Activated CD8-positive, alpha-beta T cell treated with anti-CD3 and anti-CD28 coated beads for 36 hours (primary cell): ENCODE data around the gene PIK3C2A. TPM values are rescaled to one million over a fixed set of nuclear protein-coding genes. Genes with fewer than 3 reads are reported as not detected.

Experiments
- ATAC-seq: fragments of 200-7000 bp; cut with Tn5 transposase; one replicate; pipeline ENCODE4 v1.10.0; 2021; ENCODE audit warnings: mild to moderate bottlenecking, moderate library complexity
- CTCF ChIA-PET: fragments of 350-600 bp; sonication (Branson Sonifier 250); formaldehyde crosslinking; loops from one replicate; lab custom pipeline; 2021; ENCODE audit warnings: antibody characterized with exemption; lab: Charles Lee
- POLR2A ChIA-PET: fragments of 350-600 bp; sonication (Branson Sonifier 250); formaldehyde crosslinking; loops from one replicate; lab custom pipeline; 2021; ENCODE audit warnings: antibody characterized with exemption; lab: Charles Lee
- DNase-seq: peaks from one replicate; pipeline ENCODE4 v3.0.0-alpha.2; 2020
- H3K27ac Mint-ChIP-seq: one replicate; pipeline ENCODE4 v1.8.0; 2021; ENCODE audit warnings: mild to moderate bottlenecking, mixed read lengths
- H3K27me3 Mint-ChIP-seq: one replicate; pipeline ENCODE4 v1.8.0; 2021; ENCODE audit warnings: mixed read lengths
- H3K36me3 Mint-ChIP-seq: one replicate; pipeline ENCODE4 v1.8.0; 2021; ENCODE audit warnings: low read depth, mixed read lengths
- H3K4me1 Mint-ChIP-seq: one replicate; pipeline ENCODE4 v1.8.0; 2021; ENCODE audit warnings: low read depth, mixed read lengths
- H3K4me3 Mint-ChIP-seq: one replicate; pipeline ENCODE4 v1.8.0; 2021; ENCODE audit warnings: mild to moderate bottlenecking, moderate library complexity, mixed read lengths
- H3K9me3 Mint-ChIP-seq: one replicate; pipeline ENCODE4 v1.8.0; 2021; ENCODE audit warnings: mixed read lengths
- intact Hi-C: fragments of 100-400 bp; cut with micrococcal nuclease; formaldehyde crosslinking; loops from one replicate; pipeline ENCODE4 v1.10.0; 2022
- total RNA-seq, 2 experiments: library from RNA; stranded (reverse); gene quantifications; one replicate each; pipeline ENCODE4 v1.2.3, GENCODE V29; 2021
- TF ChIP-seq, protein P1 (sequence below): fragments of 200-600 bp; IDR thresholded peaks from one replicate; pipeline ENCODE4 v1.8.0; 2022; ENCODE audit warnings: antibody characterized with exemption, mild to moderate bottlenecking

Gene PIK3C2A, protein sequence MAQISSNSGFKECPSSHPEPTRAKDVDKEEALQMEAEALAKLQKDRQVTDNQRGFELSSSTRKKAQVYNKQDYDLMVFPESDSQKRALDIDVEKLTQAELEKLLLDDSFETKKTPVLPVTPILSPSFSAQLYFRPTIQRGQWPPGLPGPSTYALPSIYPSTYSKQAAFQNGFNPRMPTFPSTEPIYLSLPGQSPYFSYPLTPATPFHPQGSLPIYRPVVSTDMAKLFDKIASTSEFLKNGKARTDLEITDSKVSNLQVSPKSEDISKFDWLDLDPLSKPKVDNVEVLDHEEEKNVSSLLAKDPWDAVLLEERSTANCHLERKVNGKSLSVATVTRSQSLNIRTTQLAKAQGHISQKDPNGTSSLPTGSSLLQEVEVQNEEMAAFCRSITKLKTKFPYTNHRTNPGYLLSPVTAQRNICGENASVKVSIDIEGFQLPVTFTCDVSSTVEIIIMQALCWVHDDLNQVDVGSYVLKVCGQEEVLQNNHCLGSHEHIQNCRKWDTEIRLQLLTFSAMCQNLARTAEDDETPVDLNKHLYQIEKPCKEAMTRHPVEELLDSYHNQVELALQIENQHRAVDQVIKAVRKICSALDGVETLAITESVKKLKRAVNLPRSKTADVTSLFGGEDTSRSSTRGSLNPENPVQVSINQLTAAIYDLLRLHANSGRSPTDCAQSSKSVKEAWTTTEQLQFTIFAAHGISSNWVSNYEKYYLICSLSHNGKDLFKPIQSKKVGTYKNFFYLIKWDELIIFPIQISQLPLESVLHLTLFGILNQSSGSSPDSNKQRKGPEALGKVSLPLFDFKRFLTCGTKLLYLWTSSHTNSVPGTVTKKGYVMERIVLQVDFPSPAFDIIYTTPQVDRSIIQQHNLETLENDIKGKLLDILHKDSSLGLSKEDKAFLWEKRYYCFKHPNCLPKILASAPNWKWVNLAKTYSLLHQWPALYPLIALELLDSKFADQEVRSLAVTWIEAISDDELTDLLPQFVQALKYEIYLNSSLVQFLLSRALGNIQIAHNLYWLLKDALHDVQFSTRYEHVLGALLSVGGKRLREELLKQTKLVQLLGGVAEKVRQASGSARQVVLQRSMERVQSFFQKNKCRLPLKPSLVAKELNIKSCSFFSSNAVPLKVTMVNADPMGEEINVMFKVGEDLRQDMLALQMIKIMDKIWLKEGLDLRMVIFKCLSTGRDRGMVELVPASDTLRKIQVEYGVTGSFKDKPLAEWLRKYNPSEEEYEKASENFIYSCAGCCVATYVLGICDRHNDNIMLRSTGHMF (N-terminal part only)
- 10 to 100 TPM; 24.1 to 29.3 TPM for total RNA-seq

DNA sequence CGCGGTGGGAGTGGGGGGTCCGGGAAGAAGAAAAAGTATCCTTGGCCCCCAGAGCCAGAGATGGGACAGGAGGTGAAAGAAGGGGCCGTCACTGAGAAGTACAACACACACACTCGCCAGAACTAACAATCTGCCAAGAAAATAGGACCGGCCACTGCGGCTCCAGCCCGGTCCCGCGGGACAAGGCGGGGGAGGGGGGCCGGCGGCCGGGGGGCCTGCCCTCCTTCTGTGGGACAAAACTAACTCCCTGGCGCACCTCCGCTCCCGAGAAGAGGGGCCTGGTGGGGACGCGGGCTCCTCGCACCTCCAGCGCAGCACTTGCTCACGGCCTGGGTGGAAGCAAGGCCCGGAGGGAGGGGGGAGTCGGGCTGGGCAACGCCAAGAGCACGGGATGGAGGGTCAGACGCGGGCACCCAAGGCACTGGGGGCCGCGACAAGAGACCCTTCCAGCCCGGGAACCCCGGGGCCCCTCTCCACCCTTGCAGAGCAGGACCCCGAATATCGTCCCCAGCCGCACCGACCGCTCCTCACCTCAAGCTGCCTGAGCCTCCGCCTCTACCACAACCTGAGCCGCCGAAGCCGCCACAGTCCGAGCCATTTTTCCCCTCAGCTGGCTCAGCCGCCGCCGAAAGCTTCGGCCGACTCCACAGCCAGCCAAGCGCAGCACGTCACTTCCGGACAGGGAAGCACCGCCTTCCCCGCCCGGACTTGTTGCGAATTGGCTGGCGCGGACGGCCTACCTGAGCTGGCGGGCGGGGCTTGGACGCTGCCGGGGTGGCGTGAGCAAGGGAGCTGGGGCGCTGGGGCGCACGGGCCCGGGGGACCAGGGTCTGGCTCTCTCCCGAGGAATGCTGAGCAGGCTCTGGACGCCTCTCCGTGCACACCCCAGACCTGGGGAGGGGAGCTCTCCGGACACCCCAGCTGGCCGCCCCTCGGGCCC, at the start of gene PIK3C2A:
TSS of gene PIK3C2A (minus strand) at position 670 of the 940 bp plus-strand sequence. CDS start 38,245 bp downstream, outside the sequence.
- no peaks in the 10 kb centered on the region for H3K27me3 Mint-ChIP-seq
- ChIA-PET CTCF (interaction anchor here (0.7 to 1.2 kb wide), 4 partner anchors 22 to 176 kb away, joined by 3 to 8 read pairs (median 4); partner anchors contain the start of gene RPS13), POLR2A (interaction anchor here (0.7 to 2.0 kb wide), 6 partner anchors 10 to 130 kb away, joined by 3 to 12 read pairs (median 4); partner anchors contain the start of gene NUCB2)
- ATAC-seq (peak; percentile 97), DNase-seq (peak; percentile 98)
- H3K4me1 Mint-ChIP-seq, result peaks cover 43% of the 10 kb centered on the region
- no peaks in the 10 kb centered on the region for H3K9me3 Mint-ChIP-seq
- TF ChIP-seq, protein P1, sequence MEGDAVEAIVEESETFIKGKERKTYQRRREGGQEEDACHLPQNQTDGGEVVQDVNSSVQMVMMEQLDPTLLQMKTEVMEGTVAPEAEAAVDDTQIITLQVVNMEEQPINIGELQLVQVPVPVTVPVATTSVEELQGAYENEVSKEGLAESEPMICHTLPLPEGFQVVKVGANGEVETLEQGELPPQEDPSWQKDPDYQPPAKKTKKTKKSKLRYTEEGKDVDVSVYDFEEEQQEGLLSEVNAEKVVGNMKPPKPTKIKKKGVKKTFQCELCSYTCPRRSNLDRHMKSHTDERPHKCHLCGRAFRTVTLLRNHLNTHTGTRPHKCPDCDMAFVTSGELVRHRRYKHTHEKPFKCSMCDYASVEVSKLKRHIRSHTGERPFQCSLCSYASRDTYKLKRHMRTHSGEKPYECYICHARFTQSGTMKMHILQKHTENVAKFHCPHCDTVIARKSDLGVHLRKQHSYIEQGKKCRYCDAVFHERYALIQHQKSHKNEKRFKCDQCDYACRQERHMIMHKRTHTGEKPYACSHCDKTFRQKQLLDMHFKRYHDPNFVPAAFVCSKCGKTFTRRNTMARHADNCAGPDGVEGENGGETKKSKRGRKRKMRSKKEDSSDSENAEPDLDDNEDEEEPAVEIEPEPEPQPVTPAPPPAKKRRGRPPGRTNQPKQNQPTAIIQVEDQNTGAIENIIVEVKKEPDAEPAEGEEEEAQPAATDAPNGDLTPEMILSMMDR, result no peak
- peak within 1 kb of the TSS; percentile 98 for H3K27ac Mint-ChIP-seq
- peaks cover 9% of the 10 kb centered on the region for H3K36me3 Mint-ChIP-seq
- peak within 1 kb of the TSS; percentile 82 for H3K4me3 Mint-ChIP-seq
- intact Hi-C loops, result loop anchor here (10.0 kb wide), 1 partner anchor 123 kb away; no protein-coding TSS in a partner anchor

DNA sequence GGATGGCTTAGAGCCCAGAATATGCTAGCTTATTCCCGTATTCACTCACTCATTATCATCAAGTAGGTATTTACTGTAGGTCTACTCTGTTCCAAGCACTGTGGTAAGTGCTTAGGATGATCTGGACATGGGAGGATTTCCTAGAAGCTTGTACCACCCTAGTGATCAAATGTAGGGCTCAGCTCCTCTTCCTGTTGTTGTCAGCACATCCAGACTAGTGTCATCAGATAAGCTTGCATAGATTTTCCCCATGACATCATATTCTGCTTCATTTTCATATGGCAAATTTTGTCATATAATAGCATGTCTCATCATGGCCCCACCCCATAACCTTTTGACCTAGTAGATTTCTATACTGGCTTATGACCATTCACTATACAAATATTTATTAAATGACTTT, 49.4 kb upstream of the PIK3C2A start:
- TF ChIP-seq, protein P1, result no peak

DNA sequence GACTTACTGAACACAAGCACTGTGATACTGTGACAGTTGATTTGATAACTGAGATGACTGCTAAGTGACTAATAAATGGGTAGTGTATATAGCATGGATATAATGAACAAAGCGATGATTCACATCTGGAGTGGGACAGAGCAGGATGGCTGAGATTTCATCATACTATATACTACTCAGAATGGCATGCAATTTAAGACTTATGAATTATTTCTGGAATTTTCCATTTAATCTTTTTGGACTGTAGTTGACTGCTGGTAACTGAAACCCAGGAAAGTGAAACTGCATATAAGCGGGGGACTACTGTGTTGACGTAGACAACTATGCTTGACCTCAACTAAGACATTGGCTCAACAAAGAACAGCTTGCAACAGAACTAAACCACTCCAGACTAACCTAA, 48.7 kb upstream of the PIK3C2A start:
- H3K4me1 Mint-ChIP-seq, result peaks cover 20% of the 10 kb centered on the region
- H3K27me3 Mint-ChIP-seq, result peaks cover 1% of the 10 kb centered on the region
- intact Hi-C loops, result no loop called here
- peak; percentile 80 for ATAC-seq
- TF ChIP-seq, protein P1, result no peak
- no peak for DNase-seq
- H3K27ac Mint-ChIP-seq, result peak overlapping the region; percentile 13
- no peaks in the 10 kb centered on the region for H3K9me3 Mint-ChIP-seq
- ChIA-PET CTCF (interaction anchor here (0.9 kb wide), 1 partner anchor 27 kb away, joined by 4 read pairs; no protein-coding TSS in a partner anchor), POLR2A (interaction anchor here (1.8 kb wide), 1 partner anchor 19 kb away, joined by 5 read pairs; no protein-coding TSS in a partner anchor)
- no peaks in the 10 kb centered on the region for H3K36me3 Mint-ChIP-seq
- no peak overlapping the region for H3K4me3 Mint-ChIP-seq

More for the DNA sequence above, 49.4 kb upstream of the PIK3C2A start:
- Mint-ChIP-seq H3K4me3 (no peak overlapping the region), H3K9me3 (no peaks in the 10 kb centered on the region), H3K27ac (no peak overlapping the region), H3K4me1 (peaks cover 20% of the 10 kb centered on the region), H3K27me3 (peaks cover 1% of the 10 kb centered on the region), H3K36me3 (no peaks in the 10 kb centered on the region)
- intact Hi-C loops, result no loop called here
- ChIA-PET POLR2A (interaction anchor here (1.8 kb wide), 1 partner anchor 18 kb away, joined by 5 read pairs; no protein-coding TSS in a partner anchor), CTCF (interaction anchor here (0.8 to 0.9 kb wide), 2 partner anchors 11 to 27 kb away, joined by 3 to 4 read pairs; no protein-coding TSS in a partner anchor)
- peak; percentile 35 for ATAC-seq
- no peak for DNase-seq

DNA sequence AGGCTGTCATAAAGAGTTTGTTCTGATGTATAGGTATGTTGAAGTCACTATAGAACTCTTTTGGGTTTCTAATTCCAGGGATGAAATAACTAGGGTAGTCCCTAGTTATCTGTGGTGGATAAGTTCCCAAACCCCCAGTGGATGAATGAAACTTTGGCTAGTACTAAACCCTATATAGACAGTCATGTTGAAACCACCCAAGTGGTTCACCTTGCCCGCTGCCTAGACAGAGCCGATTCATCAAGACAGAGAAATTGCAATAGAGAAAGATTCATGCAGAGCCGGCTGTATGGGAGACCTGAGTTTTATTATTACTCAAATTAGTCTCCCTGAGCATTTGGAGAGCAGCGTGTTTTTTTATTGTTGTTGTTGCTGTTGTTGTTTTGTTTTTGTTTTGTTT, 44.9 kb upstream of the PIK3C2A start:
- no peak overlapping the region for H3K4me3 Mint-ChIP-seq
- POLR2A ChIA-PET, result no interaction called here
- intact Hi-C loops, result no loop called here
- no peak overlapping the region for H3K27ac Mint-ChIP-seq
- peaks cover 10% of the 10 kb centered on the region for H3K4me1 Mint-ChIP-seq
- CTCF ChIA-PET, result no interaction called here
- peaks cover 5% of the 10 kb centered on the region for H3K27me3 Mint-ChIP-seq
- H3K36me3 Mint-ChIP-seq, result no peaks in the 10 kb centered on the region
- H3K9me3 Mint-ChIP-seq, result no peaks in the 10 kb centered on the region
- TF ChIP-seq, protein P1, result no peak
- no peak for DNase-seq
- ATAC-seq, result no peak
